Prostate gland (tissue), 2 donors: Measurements from ENCODE around the gene RRP12.

Experiments
- POLR2A ChIP-seq: fragments of 450-650 bp; IDR thresholded peaks from one replicate; pipeline ENCODE4 v1.6.1; 2016; ENCODE audit warnings: antibody characterized with exemption, mild to moderate bottlenecking
- POLR2AphosphoS5 ChIP-seq: sonication (generic); formaldehyde crosslinking; IDR thresholded peaks from one replicate; pipeline ENCODE4 v1.6.1; 2017; ENCODE audit warnings: antibody characterized with exemption
- TF ChIP-seq, protein P1 (sequence below), 4 experiments: fragments of 200-600 bp in 2 of 4; fragments of 450-650 bp in 2 of 4; sonication (generic) in 2 of 4; IDR thresholded peaks; 1 replicate in 3 of 4; 2 replicates in 1 of 4; pipeline ENCODE4 v1.5.1; 2016 to 2019; ENCODE audit warnings: antibody characterized with exemption in 4 of 4, mild to moderate bottlenecking in 2 of 4, moderate library complexity in 2 of 4

GRCh38 chr10:97328646-97329453 is 72.3 kb downstream of the RRP12 start:
- TF ChIP-seq, protein P1, sequence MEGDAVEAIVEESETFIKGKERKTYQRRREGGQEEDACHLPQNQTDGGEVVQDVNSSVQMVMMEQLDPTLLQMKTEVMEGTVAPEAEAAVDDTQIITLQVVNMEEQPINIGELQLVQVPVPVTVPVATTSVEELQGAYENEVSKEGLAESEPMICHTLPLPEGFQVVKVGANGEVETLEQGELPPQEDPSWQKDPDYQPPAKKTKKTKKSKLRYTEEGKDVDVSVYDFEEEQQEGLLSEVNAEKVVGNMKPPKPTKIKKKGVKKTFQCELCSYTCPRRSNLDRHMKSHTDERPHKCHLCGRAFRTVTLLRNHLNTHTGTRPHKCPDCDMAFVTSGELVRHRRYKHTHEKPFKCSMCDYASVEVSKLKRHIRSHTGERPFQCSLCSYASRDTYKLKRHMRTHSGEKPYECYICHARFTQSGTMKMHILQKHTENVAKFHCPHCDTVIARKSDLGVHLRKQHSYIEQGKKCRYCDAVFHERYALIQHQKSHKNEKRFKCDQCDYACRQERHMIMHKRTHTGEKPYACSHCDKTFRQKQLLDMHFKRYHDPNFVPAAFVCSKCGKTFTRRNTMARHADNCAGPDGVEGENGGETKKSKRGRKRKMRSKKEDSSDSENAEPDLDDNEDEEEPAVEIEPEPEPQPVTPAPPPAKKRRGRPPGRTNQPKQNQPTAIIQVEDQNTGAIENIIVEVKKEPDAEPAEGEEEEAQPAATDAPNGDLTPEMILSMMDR (IDR thresholded peaks at IDR 0.05), result no peak
- TF ChIP-seq POLR2AphosphoS5, result no peak
- TF ChIP-seq POLR2A, result no peak
